ENCODE measurements around the gene RAPGEF4.

- TF ChIP-seq EP300 (IDR thresholded peaks at IDR 0.05), result no peak
- TF ChIP-seq, protein P1, sequence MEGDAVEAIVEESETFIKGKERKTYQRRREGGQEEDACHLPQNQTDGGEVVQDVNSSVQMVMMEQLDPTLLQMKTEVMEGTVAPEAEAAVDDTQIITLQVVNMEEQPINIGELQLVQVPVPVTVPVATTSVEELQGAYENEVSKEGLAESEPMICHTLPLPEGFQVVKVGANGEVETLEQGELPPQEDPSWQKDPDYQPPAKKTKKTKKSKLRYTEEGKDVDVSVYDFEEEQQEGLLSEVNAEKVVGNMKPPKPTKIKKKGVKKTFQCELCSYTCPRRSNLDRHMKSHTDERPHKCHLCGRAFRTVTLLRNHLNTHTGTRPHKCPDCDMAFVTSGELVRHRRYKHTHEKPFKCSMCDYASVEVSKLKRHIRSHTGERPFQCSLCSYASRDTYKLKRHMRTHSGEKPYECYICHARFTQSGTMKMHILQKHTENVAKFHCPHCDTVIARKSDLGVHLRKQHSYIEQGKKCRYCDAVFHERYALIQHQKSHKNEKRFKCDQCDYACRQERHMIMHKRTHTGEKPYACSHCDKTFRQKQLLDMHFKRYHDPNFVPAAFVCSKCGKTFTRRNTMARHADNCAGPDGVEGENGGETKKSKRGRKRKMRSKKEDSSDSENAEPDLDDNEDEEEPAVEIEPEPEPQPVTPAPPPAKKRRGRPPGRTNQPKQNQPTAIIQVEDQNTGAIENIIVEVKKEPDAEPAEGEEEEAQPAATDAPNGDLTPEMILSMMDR (IDR thresholded peaks at IDR 0.05), result no peak
- no peak for TF ChIP-seq POLR2A (IDR thresholded peaks at IDR 0.05)
- no peak for TF ChIP-seq POLR2AphosphoS5 (IDR thresholded peaks at IDR 0.05)
Observed at GRCh38 chr2:173054466-173054865, 318.8 kb downstream of the RAPGEF4 start.

Measured in gastroesophageal sphincter (tissue), 3 donors.